ENCODE measurements around the gene GALNT16. TPM values are rescaled to one million over a fixed set of nuclear protein-coding genes. Genes with fewer than 3 reads are reported as not detected.

The GALNT16 gene
- total and polyA plus RNA-seq, 2 donors (not counting 3 experiments of a cell fraction or from before 2014, with no cell fraction given), result 0.39 to 0.49 TPM

- TF ChIP-seq CTCF (IDR thresholded peaks at IDR 0.05; ENCODE audit: extremely low read depth in 1 of 2, insufficient read depth in 1 of 2, low read depth in 1 of 2, low read length in 2 of 2), result no peak
- TF ChIP-seq, protein P1, sequence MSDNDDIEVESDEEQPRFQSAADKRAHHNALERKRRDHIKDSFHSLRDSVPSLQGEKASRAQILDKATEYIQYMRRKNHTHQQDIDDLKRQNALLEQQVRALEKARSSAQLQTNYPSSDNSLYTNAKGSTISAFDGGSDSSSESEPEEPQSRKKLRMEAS (IDR thresholded peaks at IDR 0.05; ENCODE audit: insufficient read depth, insufficient read length), result no peak
- no peak for TF ChIP-seq JUN (IDR thresholded peaks at IDR 0.05; ENCODE audit: borderline replicate concordance, insufficient read depth, insufficient read length, low read depth)
- TF ChIP-seq POLR2A (IDR thresholded peaks at IDR 0.05; ENCODE audit: low read depth, low read length), result no peak
- no peak for TF ChIP-seq POLR2AphosphoS5 (IDR thresholded peaks at IDR 0.05; ENCODE audit: insufficient read depth, low read depth, low read length)
- no peak for TF ChIP-seq FOS (IDR thresholded peaks at IDR 0.05; ENCODE audit: borderline replicate concordance, insufficient read depth, low read length)
- no peak for TF ChIP-seq MYC (IDR thresholded peaks at IDR 0.05; ENCODE audit: low read depth, low read length)
- no peak for TF ChIP-seq GATA2 (IDR thresholded peaks at IDR 0.05; ENCODE audit: insufficient read depth, insufficient read length, low read depth, low read length)
- TF ChIP-seq EZH2 (IDR thresholded peaks at IDR 0.05; ENCODE audit: borderline replicate concordance, low read depth, low read length, severe bottlenecking), result no peak
- intact Hi-C loops (cut with micrococcal nuclease) (loop anchor here (1.0 to 5.0 kb wide), 2 partner anchors 84 to 200 kb away; no protein-coding TSS in a partner anchor), dilution Hi-C loops (cut with MboI; ENCODE audit: extremely low pct_ligation_motif_present, low sequenced_read_pairs) (no loop called here)
- Histone ChIP-seq H3K9me1 (replicated peaks; ENCODE audit: control insufficient read depth, extremely low read depth, insufficient read depth, low read length) (no peaks in the 10 kb centered on the region), H3K9me3 (replicated peaks; ENCODE audit: control insufficient read depth, insufficient read depth, low read length) (no peaks in the 10 kb centered on the region), H3K4me3 (replicated peaks in 1 of 3; ENCODE audit: insufficient read depth in 1 of 3, low read depth in 1 of 3, low read length in 3 of 3) (no peak overlapping the region), H3K9ac (replicated peaks; ENCODE audit: extremely low read depth, insufficient read depth, low read length) (no peak overlapping the region), H2AFZ (ENCODE audit: low read depth, low read length) (no peak overlapping the region), H3K4me2 (ENCODE audit: insufficient read depth, low read length) (no peak overlapping the region), H4K20me1 (replicated peaks; ENCODE audit: control insufficient read depth, extremely low read depth, insufficient read depth, low read length) (no peaks in the 10 kb centered on the region), H3K36me3 (ENCODE audit: control insufficient read depth in 2 of 2, extremely low read depth in 1 of 2, insufficient read depth in 2 of 2, low read length in 2 of 2) (no peaks in the 10 kb centered on the region), H3K4me1 (ENCODE audit: control insufficient read depth, extremely low read depth, insufficient read depth, low read length) (peaks cover 12% of the 10 kb centered on the region), H3K27me3 (ENCODE audit: control insufficient read depth in 2 of 2, insufficient read depth in 2 of 2, low read length in 2 of 2) (peaks cover 28 to 30% of the 10 kb centered on the region in 2 experiments), H3K79me2 (ENCODE audit: control insufficient read depth, insufficient read depth, low read length) (no peaks in the 10 kb centered on the region), H3K27ac (ENCODE audit: insufficient read depth, low read depth, low read length) (no peak overlapping the region)
- FAIRE-seq (no peak), DNase-seq (ENCODE audit: low read depth, low spot score) (no peak)
- POLR2A ChIA-PET, result interaction anchor here (0.6 kb wide), 1 partner anchor 204 kb away, joined by 5 read pairs; no protein-coding TSS in a partner anchor
- BruUV-seq (replicated peaks), result no TSS peak
- CTCF ChIA-PET, result interaction anchor here (0.6 to 3.2 kb wide), 16 partner anchors 8 to 354 kb away, joined by 3 to 13 read pairs (median 4); no protein-coding TSS in a partner anchor
Observed at GRCh38 chr14:69261761-69262331, 1.9 kb downstream of the GALNT16 start.

All from endothelial cell of umbilical vein (primary cell).